ENCODE results near the gene ADD2. TPM values are rescaled to one million over a fixed set of nuclear protein-coding genes. Genes with fewer than 3 reads are reported as not detected.

Gene ADD2
- total RNA-seq, 1 donor from 2014 or later, result 45.3 TPM

GRCh38 chr2:70795164-70795995 is 27.4 kb upstream of the ADD2 start:
- Mint-ChIP-seq H3K9me3 (peaks cover 10% of the 10 kb centered on the region), H3K27me3 (ENCODE audit: insufficient read depth, low read depth) (peaks cover 27% of the 10 kb centered on the region), H3K36me3 (no peaks in the 10 kb centered on the region), H3K27ac (no peak overlapping the region), H3K4me3 (no peak overlapping the region), H3K4me1 (peaks cover 5% of the 10 kb centered on the region)
- Histone ChIP-seq H3K4me2 (no peak overlapping the region), H3F3A (ENCODE audit: low read depth) (peaks cover 5% of the 10 kb centered on the region), H3K27ac (no peak overlapping the region), H3K4me1 (peaks cover 14% of the 10 kb centered on the region), H3K4me3 (no peak overlapping the region), H3K79me2 (ENCODE audit: low read depth) (no peaks in the 10 kb centered on the region), H3K9me3 (ENCODE audit: low read depth) (no peaks in the 10 kb centered on the region), H3K27me3 (peaks cover 55% of the 10 kb centered on the region), H4K20me1 (ENCODE audit: low read depth) (peaks cover 6% of the 10 kb centered on the region), H3K9ac (no peak overlapping the region), H3K36me3 (no peaks in the 10 kb centered on the region), H2AFZ (replicated peaks) (no peak overlapping the region)
- TF ChIP-seq EZH2phosphoT487 (IDR thresholded peaks at IDR 0.05) (no peak), EZH2 (IDR thresholded peaks at IDR 0.05) (no peak), CTCF (IDR thresholded peaks at IDR 0.05) (no peak)
- no peak for DNase-seq (ENCODE audit: low spot score)

- no peak overlapping the region for H3K27ac Mint-ChIP-seq
- no peaks in the 10 kb centered on the region for H3K36me3 Mint-ChIP-seq
Measured at GRCh38 chr2:70793450-70793849, 25.4 kb upstream of the ADD2 start.

GRCh38 chr2:70790136-70790828 is 22.3 kb upstream of the ADD2 start, which contains the start of gene FIGLA:
FIGLA (minus strand) TSS chr2:70790643; CDS start chr2:70790638, 5 bp downstream.
- no peak within 1 kb of the TSS for H3K9ac ChIP-seq
- peaks cover 99% of the 10 kb centered on the region for H3K27me3 ChIP-seq
- H3K27ac ChIP-seq, result no peak within 1 kb of the TSS
- H4K20me1 ChIP-seq (ENCODE audit: low read depth), result peaks cover 12% of the 10 kb centered on the region
- no peak within 1 kb of the TSS for H3K27ac Mint-ChIP-seq
- peaks cover 4% of the 10 kb centered on the region for H3K4me1 ChIP-seq
- peak within 1 kb of the TSS; percentile 85 for H3K4me3 Mint-ChIP-seq
- TF ChIP-seq EZH2phosphoT487 (IDR thresholded peaks at IDR 0.05), result peak; percentile 92
- peak; percentile 98 for TF ChIP-seq EZH2 (IDR thresholded peaks at IDR 0.05)
- no peak for TF ChIP-seq CTCF (IDR thresholded peaks at IDR 0.05)
- no peaks in the 10 kb centered on the region for H3K36me3 ChIP-seq
- H2AFZ ChIP-seq (replicated peaks), result peak within 1 kb of the TSS; percentile 51
- no peaks in the 10 kb centered on the region for H3K9me3 ChIP-seq (ENCODE audit: low read depth)
- DNase-seq (ENCODE audit: low spot score), result peak; percentile 71
- H3K4me2 ChIP-seq, result peak within 1 kb of the TSS; percentile 78
- H3K79me2 ChIP-seq (ENCODE audit: low read depth), result no peaks in the 10 kb centered on the region
- H3K27me3 Mint-ChIP-seq (ENCODE audit: insufficient read depth, low read depth), result peaks cover 49% of the 10 kb centered on the region
- no peaks in the 10 kb centered on the region for H3K36me3 Mint-ChIP-seq
- peak within 1 kb of the TSS; percentile 45 for H3K4me3 ChIP-seq
- H3K9me3 Mint-ChIP-seq, result peaks cover 2% of the 10 kb centered on the region
- peaks cover 7% of the 10 kb centered on the region for H3K4me1 Mint-ChIP-seq
- H3F3A ChIP-seq (ENCODE audit: low read depth), result no peaks in the 10 kb centered on the region

More at GRCh38 chr2:70793450-70793849, 25.4 kb upstream of the ADD2 start:
- Histone ChIP-seq H3K9me3 (ENCODE audit: low read depth) (no peaks in the 10 kb centered on the region), H3K79me2 (ENCODE audit: low read depth) (no peaks in the 10 kb centered on the region), H2AFZ (replicated peaks) (no peak overlapping the region), H4K20me1 (ENCODE audit: low read depth) (peaks cover 12% of the 10 kb centered on the region), H3K27ac (no peak overlapping the region), H3K4me3 (no peak overlapping the region), H3K4me2 (no peak overlapping the region), H3K36me3 (no peaks in the 10 kb centered on the region), H3F3A (ENCODE audit: low read depth) (peaks cover 5% of the 10 kb centered on the region), H3K27me3 (peaks cover 74% of the 10 kb centered on the region), H3K9ac (no peak overlapping the region), H3K4me1 (peaks cover 18% of the 10 kb centered on the region)
- Mint-ChIP-seq H3K27me3 (ENCODE audit: insufficient read depth, low read depth) (peaks cover 34% of the 10 kb centered on the region), H3K9me3 (peaks cover 4% of the 10 kb centered on the region), H3K4me1 (peaks cover 10% of the 10 kb centered on the region), H3K4me3 (no peak overlapping the region)
- TF ChIP-seq CTCF (IDR thresholded peaks at IDR 0.05), result no peak
- no peak for TF ChIP-seq EZH2 (IDR thresholded peaks at IDR 0.05)
- no peak for TF ChIP-seq EZH2phosphoT487 (IDR thresholded peaks at IDR 0.05)
- no peak for DNase-seq (ENCODE audit: low spot score)

Measured in neural progenitor cell (in vitro differentiated cells).